ENCODE measurements around the gene LAMTOR4. TPM values are rescaled to one million over a fixed set of nuclear protein-coding genes. Genes with fewer than 3 reads are reported as not detected.

The LAMTOR4 gene
- polyA plus RNA-seq, 1 donor from 2014 or later: 333 TPM

DNA sequence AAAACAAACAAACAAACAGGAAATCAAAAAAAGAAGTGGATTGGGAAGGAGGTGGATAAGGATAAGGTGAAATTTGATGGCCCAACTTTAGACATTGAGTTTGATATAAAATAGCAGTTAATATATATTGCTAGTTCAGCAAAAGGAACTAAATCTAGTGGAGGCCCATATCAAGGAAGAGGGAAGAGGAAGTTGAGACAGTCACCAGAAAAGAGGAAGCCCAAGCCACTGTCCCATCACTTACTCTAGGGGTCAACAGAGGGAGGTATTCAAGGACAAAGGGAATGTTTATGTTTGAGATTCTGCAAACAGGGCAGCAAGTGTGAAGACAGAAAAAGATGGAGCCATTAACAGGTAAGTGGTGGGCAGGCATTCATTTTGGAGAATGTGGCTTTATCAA, 3.7 kb downstream of the LAMTOR4 start:
- TF ChIP-seq, protein P1, sequence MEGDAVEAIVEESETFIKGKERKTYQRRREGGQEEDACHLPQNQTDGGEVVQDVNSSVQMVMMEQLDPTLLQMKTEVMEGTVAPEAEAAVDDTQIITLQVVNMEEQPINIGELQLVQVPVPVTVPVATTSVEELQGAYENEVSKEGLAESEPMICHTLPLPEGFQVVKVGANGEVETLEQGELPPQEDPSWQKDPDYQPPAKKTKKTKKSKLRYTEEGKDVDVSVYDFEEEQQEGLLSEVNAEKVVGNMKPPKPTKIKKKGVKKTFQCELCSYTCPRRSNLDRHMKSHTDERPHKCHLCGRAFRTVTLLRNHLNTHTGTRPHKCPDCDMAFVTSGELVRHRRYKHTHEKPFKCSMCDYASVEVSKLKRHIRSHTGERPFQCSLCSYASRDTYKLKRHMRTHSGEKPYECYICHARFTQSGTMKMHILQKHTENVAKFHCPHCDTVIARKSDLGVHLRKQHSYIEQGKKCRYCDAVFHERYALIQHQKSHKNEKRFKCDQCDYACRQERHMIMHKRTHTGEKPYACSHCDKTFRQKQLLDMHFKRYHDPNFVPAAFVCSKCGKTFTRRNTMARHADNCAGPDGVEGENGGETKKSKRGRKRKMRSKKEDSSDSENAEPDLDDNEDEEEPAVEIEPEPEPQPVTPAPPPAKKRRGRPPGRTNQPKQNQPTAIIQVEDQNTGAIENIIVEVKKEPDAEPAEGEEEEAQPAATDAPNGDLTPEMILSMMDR (IDR thresholded peaks at IDR 0.05; ENCODE audit: poor library complexity, severe bottlenecking): no peak
- TF ChIP-seq MXI1 (conservative IDR thresholded peaks at IDR 0.05; ENCODE audit: poor library complexity, severe bottlenecking) (no peak), EP300 (conservative IDR thresholded peaks at IDR 0.05; ENCODE audit: poor library complexity, severe bottlenecking) (no peak), POLR2AphosphoS5 (IDR thresholded peaks at IDR 0.05) (no peak), SMC3 (conservative IDR thresholded peaks at IDR 0.05; ENCODE audit: poor library complexity) (no peak), EZH2 (IDR thresholded peaks at IDR 0.05; ENCODE audit: borderline replicate concordance, insufficient read depth, low read length, poor library complexity, severe bottlenecking) (no peak)
- H3K27ac ChIP-seq (ENCODE audit: low read length): no peak overlapping the region
- no peaks in the 10 kb centered on the region for H3K36me3 ChIP-seq (ENCODE audit: insufficient read depth, low read length)

DNA sequence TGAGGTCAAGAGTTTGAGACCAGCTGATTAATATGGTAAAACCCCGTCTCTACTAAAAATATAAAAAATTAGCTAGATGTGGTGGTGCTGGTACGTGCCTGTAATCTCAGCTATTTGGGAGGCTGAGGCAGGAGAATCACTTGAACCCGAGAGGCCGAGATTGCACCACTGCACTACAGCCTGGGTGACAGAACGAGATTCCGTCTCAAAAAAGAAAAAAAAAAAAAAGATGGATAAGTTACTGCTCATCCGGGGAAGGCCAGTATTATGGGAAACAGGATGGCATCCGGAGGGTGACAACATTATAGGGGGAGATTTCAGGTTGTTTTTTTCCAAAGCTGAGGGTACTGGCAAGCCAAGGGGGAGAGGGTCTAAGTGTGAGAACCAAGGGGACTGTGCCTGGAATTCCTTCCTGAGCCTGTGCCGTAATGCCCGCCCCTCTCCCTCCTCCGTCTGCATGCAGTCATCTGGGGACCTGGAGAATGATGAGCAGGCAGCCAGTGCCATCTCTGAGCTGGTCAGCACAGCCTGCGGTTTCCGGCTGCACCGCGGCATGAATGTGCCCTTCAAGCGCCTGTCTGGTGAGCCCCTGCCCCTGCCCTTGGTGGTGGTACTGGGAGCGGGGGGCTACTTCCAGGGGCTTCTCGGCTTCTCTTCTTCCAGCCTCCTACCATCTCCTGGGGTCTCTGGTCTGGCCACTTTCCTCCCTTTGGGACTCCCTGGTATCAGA, 4.4 kb downstream of the LAMTOR4 start:
- H3K36me3 ChIP-seq (ENCODE audit: insufficient read depth, low read length): no peaks in the 10 kb centered on the region
- H3K4me3 ChIP-seq (ENCODE audit: low read length): no peak overlapping the region
- no peaks in the 10 kb centered on the region for H3K9me3 ChIP-seq (ENCODE audit: low read length)
- no peak overlapping the region for H3K27ac ChIP-seq (ENCODE audit: low read length)
- H3K9ac ChIP-seq (ENCODE audit: low read length): no peak overlapping the region
- peaks cover 14% of the 10 kb centered on the region for H3K79me2 ChIP-seq (replicated peaks; ENCODE audit: insufficient read depth, low read length)
- no peaks in the 10 kb centered on the region for H3K27me3 ChIP-seq (ENCODE audit: insufficient read depth, low read depth, low read length)
- no peaks in the 10 kb centered on the region for H4K20me1 ChIP-seq (ENCODE audit: insufficient read depth)
- H3K9me2 ChIP-seq (ENCODE audit: insufficient read depth, low read length): no peaks in the 10 kb centered on the region
- TF ChIP-seq RAD21 (conservative IDR thresholded peaks at IDR 0.05): no peak
- TF ChIP-seq EZH2 (IDR thresholded peaks at IDR 0.05; ENCODE audit: borderline replicate concordance, insufficient read depth, low read length, poor library complexity, severe bottlenecking): no peak
- no peak for TF ChIP-seq MXI1 (conservative IDR thresholded peaks at IDR 0.05; ENCODE audit: poor library complexity, severe bottlenecking)
- no peaks in the 10 kb centered on the region for H3F3A ChIP-seq (ENCODE audit: insufficient read depth, low read length, poor library complexity, severe bottlenecking)
- no peak overlapping the region for H2AFZ ChIP-seq (ENCODE audit: low read depth, low read length)
- no peak overlapping the region for H3K4me2 ChIP-seq (ENCODE audit: low read length)

More for the DNA sequence above, 3.7 kb downstream of the LAMTOR4 start:
- H3K4me3 ChIP-seq (ENCODE audit: low read length): no peak overlapping the region
- no peaks in the 10 kb centered on the region for H3K27me3 ChIP-seq (ENCODE audit: insufficient read depth, low read depth, low read length)
- H3K9ac ChIP-seq (ENCODE audit: low read length): no peak overlapping the region
- no peaks in the 10 kb centered on the region for H3F3A ChIP-seq (ENCODE audit: insufficient read depth, low read length, poor library complexity, severe bottlenecking)
- H3K9me2 ChIP-seq (ENCODE audit: insufficient read depth, low read length): no peaks in the 10 kb centered on the region
- peaks cover 14% of the 10 kb centered on the region for H3K79me2 ChIP-seq (replicated peaks; ENCODE audit: insufficient read depth, low read length)
- no peaks in the 10 kb centered on the region for H3K9me3 ChIP-seq (ENCODE audit: low read length)
- no peak overlapping the region for H2AFZ ChIP-seq (ENCODE audit: low read depth, low read length)
- no peaks in the 10 kb centered on the region for H4K20me1 ChIP-seq (ENCODE audit: insufficient read depth)
- no peak overlapping the region for H3K4me2 ChIP-seq (ENCODE audit: low read length)

DNA sequence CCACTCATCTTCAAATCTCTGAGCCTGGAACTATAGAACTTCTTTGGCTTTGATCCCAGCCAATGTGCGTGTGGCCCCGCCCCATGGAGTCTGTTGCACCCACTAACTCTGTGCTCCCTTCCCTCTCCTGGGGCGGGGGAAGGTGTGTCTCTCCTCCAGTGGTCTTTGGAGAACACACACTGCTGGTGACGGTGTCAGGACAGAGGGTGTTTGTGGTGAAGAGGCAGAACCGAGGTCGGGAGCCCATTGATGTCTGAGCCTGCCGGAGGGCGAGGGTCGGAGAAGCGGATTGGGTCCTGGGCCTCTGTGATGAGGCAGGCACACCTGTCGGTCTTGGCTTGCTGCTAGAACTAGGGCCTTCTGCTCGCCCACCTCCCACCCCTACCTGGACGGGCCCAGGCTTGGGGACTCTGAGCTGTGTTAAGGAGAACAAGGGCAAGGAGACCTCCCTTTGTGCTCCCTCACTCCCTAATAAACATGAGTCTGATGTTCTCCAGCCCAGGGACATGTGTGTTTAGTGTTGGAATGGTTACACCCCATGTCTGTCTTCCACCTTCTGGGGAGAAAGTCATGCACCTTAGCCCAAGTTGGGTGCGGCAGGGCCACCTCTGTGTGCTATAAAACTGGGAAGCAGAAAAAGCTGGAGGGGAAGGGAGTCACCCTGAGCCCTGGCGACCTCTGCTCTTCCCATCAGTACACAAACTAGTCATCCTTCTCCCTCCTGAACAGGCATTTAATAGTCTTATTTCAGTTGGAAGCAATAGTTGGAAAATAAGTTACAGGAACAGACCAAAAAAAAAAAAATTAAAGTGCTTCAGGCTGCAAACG, 5.2 kb downstream of the LAMTOR4 start:
- Histone ChIP-seq H3K9ac (ENCODE audit: low read length) (no peak overlapping the region), H3F3A (ENCODE audit: insufficient read depth, low read length, poor library complexity, severe bottlenecking) (no peaks in the 10 kb centered on the region), H3K4me3 (ENCODE audit: low read length) (no peak overlapping the region), H3K79me2 (replicated peaks; ENCODE audit: insufficient read depth, low read length) (peaks cover 14% of the 10 kb centered on the region), H3K9me3 (ENCODE audit: low read length) (no peaks in the 10 kb centered on the region), H3K27ac (ENCODE audit: low read length) (no peak overlapping the region), H3K4me2 (ENCODE audit: low read length) (no peak overlapping the region), H3K36me3 (ENCODE audit: insufficient read depth, low read length) (no peaks in the 10 kb centered on the region), H4K20me1 (ENCODE audit: insufficient read depth) (no peaks in the 10 kb centered on the region), H3K27me3 (ENCODE audit: insufficient read depth, low read depth, low read length) (no peaks in the 10 kb centered on the region), H3K9me2 (ENCODE audit: insufficient read depth, low read length) (no peaks in the 10 kb centered on the region), H2AFZ (ENCODE audit: low read depth, low read length) (no peak overlapping the region)
- no peak for TF ChIP-seq SMC3 (conservative IDR thresholded peaks at IDR 0.05; ENCODE audit: poor library complexity)
- no peak for TF ChIP-seq EZH2 (IDR thresholded peaks at IDR 0.05; ENCODE audit: borderline replicate concordance, insufficient read depth, low read length, poor library complexity, severe bottlenecking)
- TF ChIP-seq TAF1 (IDR thresholded peaks at IDR 0.05; ENCODE audit: low read depth): no peak
- TF ChIP-seq, protein P1 (IDR thresholded peaks at IDR 0.05; ENCODE audit: poor library complexity, severe bottlenecking): no peak
- no peak for TF ChIP-seq EP300 (conservative IDR thresholded peaks at IDR 0.05; ENCODE audit: poor library complexity, severe bottlenecking)
- TF ChIP-seq MXI1 (conservative IDR thresholded peaks at IDR 0.05; ENCODE audit: poor library complexity, severe bottlenecking): no peak
- no peak for TF ChIP-seq RAD21 (conservative IDR thresholded peaks at IDR 0.05)
- TF ChIP-seq, protein P2, sequence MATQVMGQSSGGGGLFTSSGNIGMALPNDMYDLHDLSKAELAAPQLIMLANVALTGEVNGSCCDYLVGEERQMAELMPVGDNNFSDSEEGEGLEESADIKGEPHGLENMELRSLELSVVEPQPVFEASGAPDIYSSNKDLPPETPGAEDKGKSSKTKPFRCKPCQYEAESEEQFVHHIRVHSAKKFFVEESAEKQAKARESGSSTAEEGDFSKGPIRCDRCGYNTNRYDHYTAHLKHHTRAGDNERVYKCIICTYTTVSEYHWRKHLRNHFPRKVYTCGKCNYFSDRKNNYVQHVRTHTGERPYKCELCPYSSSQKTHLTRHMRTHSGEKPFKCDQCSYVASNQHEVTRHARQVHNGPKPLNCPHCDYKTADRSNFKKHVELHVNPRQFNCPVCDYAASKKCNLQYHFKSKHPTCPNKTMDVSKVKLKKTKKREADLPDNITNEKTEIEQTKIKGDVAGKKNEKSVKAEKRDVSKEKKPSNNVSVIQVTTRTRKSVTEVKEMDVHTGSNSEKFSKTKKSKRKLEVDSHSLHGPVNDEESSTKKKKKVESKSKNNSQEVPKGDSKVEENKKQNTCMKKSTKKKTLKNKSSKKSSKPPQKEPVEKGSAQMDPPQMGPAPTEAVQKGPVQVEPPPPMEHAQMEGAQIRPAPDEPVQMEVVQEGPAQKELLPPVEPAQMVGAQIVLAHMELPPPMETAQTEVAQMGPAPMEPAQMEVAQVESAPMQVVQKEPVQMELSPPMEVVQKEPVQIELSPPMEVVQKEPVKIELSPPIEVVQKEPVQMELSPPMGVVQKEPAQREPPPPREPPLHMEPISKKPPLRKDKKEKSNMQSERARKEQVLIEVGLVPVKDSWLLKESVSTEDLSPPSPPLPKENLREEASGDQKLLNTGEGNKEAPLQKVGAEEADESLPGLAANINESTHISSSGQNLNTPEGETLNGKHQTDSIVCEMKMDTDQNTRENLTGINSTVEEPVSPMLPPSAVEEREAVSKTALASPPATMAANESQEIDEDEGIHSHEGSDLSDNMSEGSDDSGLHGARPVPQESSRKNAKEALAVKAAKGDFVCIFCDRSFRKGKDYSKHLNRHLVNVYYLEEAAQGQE (IDR thresholded peaks at IDR 0.05; ENCODE audit: borderline replicate concordance): no peak
- TF ChIP-seq POLR2AphosphoS5 (IDR thresholded peaks at IDR 0.05): no peak

All from neural cell (in vitro differentiated cells).